Measurements from ENCODE around the gene UBE2L5.
A peak's percentile ranks its signal among the peaks of the same experiment; 100 is the strongest.
"Not testable (repeated sequence)": the region's sequence is repeated elsewhere in the genome, so short reads cannot be mapped to it uniquely, and the experiment has no call there.

UBE2L5 gene

DNA sequence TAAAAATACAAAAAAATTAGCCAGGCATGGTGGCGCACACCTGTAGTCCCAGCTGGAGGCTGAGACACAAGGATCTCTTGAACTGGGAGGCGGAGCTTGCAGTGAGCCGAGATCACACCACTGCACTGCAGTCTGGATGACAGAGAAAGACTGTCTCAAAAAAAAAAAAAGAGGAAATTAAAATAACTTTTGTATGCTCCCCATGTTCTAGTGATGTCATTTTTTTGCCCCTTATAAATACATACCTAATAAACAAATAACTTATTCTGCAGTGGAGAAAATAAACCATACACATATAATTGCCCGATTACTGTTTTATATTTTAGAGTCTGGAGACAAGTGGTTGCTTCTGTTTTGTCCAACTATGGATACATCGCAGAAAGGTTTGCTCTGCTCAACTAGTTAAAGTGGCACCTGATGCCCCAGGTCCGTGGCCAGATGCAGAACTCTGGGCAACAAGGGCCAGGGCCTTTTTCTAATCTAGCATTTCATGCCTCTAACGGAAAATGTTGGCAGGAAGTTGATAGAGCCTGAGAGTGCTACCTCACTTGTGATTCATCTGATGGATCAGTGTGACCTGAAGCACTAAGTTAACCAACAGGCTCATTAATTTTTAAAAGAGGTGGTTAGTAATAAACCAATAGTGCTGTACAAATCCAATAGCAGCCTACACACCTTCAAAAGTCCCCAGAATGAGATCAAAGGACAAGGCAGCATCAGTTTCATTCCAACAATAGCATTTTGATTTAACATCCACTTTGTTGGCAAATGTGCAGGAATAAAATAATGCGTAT, 18.8 kb downstream of the UBE2L5 start:
- DNase-seq (ENCODE audit: low spot score), result no peak

DNA sequence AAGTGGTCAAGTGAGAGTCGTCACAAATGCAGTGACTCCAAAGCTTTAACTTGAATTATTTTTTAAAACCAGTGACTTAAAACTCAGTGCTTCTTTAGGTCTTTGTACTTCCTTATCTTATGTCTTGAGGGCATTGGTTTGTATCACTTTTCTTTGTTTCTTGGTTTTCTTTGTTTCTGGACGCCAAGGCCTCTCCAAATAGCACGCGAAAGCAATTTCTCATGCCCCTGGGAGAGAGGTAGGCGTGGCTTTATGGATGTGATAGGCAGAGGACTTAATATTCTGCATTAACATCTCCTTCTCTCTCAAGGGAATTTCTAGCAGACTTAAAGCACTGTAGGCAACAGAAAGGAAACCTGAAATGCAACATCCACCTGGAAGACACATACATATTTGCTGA, 20.6 kb downstream of the UBE2L5 start:
- DNase-seq (ENCODE audit: low spot score), result no peak

DNA sequence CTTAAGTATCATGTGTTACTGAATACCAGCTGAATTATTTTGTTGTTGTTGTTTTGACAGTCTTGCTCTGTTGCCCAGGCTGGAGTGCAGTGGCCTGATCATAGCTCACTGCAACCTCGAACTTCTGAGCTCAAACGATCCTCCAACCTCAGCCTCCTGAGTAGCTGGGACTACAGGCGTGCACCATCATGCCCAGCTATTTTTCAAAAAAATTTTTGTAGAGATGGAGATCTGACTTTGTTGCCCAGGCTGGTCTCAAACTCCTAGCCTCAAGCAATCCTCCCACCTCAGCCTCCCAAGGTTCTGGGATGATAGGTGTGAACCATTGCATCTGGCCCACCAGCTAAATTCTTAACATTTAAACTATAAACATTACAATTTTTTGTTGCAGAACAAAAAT, 21.2 kb downstream of the UBE2L5 start:
- DNase-seq (ENCODE audit: low spot score), result not testable (repeated sequence)

DNA sequence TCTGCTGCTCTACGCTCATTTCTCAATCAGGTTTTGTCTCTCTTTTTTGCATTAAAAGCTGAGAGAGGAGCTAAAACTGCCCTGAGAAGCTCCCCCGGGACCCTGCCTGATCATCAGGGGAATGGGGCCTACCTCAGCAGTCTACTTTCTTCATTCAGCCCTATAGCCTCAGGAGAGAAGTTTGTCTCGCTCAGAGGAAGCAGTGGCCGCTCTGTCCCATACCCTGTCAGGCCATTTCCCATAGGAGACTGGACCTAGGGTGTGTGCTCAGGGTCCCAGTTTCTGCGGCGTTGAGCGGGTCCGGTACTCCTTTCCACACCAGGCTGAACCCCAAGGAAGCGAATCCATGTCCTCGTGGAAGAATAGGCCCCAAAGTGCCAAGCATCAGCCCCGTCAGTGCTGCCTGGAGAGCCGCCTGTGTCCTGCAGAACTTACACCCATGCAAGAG, 21.7 kb downstream of the UBE2L5 start:
- no peak for DNase-seq (ENCODE audit: low spot score)

DNA sequence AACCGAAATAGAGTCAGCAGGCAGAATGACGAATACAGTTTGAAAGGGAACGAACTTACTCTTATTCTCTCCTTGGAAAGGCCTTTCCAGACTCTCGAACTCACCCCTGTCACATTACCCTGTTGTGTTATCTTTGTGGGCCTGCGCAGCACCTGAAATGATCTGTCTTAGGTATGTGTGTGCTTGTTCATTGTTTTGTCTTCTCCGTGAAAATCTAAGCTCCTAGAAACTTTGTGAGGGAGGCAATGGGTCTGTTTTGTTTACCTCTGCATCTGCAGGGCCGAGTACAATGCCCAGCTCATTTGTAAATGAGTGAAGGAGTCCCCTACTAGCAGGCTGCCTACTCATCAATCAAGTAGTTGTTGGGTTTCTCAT, 23.8 kb downstream of the UBE2L5 start:
- no peak for DNase-seq (ENCODE audit: low spot score)

DNA sequence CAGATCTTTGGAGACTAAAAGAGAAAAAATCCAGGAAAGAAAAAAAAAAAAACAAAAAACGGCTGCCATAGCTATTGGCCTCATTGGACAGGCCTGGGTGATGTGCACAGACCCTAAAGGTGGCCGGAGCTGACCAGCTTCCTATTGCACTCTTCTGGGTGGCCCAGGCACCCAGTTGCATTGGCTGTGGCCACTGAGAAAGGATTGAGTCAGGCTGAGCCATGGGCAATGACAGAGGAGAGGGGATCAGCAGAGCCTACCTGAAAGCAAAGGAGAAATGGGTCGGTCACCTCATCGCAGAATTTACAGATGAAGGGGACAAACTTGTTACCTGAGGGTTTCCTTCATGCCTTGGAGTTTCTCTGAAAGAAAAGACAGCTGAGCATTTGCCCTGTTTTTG, 26.1 kb downstream of the UBE2L5 start:
- DNase-seq (ENCODE audit: low spot score), result no peak

DNA sequence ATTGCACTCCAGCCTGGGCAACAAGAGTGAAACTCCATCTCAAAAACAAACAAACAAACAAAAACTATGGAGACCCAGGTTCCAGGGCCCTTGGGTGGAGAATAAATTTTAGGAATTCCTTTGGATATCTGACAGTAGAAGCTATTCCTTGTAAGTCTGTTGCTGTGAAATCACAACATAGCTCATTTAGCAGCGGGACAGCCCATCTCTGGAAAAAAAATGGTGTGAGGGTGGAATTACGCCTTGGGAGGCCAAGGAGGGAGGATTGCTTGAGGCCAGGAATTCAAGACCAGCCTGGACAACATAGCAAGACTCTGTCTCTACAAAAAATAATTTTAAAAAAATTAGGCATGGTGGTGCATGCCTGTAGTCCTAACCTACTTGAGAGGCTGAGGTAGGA, 27.8 kb downstream of the UBE2L5 start:
- DNase-seq (ENCODE audit: low spot score), result no peak

DNA sequence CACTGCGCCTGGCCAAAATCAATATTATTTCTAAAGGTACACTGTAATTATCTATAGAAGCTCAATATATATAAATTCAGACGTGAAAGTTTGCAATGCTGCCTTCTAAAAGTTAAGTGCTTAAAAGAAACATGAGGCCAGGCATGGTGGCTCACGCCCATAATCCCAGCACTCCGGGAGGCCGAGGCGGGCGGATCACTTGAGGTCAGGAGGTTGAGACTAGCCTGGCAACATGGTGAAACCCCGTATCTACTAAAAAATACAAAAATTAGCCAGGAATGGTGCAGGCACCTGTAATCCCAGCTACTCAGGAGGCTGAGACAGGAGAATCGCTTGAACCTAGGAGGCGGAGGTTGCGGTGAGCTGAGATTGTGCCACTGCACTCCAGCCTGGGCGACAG, 29.2 kb downstream of the UBE2L5 start:
- DNase-seq (ENCODE audit: low spot score), result not testable (repeated sequence)

DNA sequence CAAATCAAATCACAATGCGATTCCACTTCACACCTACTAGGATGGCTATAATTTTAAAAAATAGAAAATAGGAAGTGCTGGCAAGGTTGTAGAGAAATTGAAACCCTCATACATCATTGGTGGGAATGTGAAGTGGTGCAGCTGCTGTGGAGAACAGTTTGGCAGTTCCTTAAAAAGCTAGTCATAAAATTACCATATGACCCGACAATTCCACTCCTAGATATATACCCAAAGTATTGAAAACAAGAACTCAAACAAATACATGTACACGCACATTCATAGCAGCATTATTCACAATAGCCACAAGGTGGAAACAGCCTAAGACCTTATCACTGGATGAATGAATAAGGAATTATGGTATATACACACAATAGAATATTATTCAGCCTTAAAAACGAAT, 31.4 kb downstream of the UBE2L5 start:
- no peak for DNase-seq (ENCODE audit: low spot score)

DNA sequence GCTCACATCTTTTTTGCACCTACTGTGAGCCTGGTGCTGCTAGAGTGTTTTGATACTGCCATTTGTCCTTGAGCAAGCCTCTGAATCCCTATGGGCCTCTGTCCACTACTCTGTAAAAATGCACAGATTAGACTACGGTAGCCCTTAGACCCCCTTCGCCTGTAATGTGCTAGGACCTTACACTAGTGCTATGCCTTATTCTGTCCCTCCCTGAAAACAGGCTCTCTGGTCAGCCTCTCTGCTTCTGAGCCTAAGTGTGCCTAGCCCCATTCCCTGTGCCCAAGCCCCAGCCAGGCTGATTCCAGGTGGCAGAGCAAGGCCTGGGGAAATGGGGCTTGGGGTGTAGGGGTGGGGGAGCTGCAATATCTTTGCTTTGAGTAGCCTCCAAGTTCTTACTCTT, 32.7 kb downstream of the UBE2L5 start:
- no peak for DNase-seq (ENCODE audit: low spot score)

DNA sequence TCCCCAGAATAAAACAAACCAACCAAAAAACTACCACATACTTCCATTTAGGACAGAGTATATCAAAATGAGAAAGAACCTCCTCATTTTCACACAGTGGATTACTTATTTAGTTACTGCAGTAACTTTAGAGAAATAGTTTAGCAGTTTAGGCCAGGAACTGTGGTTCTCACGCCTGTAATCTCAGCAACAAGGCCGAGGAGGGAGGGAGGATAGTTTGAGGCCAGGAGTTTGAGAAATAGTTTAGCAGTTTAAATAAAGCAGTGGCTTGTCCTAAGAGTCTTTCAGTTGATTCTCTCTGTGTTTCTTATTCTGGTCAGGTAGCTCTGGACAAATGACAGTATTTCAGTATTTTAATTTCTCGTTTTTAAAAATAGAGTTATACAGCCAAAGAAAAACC, 34.0 kb downstream of the UBE2L5 start:
- DNase-seq (ENCODE audit: low spot score), result no peak

DNA sequence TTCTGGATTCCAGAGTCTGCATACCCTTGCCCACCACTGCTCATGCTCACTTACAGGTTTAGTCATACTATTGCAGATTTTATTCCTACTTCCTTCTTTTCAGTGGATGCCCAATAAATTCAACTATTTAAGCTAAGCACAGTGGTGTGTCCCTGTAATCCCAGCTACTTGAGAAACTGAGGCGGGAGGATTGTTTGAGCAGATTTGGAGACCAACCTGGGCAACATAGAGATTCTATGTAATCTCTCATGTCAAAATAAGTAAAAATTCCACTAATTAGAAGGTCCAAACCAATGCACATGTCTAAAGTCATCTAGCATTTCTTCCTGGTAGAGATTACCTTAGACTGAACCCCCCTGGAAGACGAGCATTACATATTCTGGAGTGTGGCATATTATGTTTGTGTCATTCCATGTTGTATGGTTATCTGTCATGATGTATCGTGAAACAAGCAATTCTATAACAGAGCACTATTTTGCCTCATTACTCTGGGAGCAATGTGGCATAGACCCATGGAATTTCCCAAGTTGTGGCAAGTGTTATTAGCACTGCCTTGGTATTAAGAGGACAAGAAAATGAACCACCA, 35.1 kb downstream of the UBE2L5 start:
- DNase-seq (ENCODE audit: low spot score), result no peak

DNA sequence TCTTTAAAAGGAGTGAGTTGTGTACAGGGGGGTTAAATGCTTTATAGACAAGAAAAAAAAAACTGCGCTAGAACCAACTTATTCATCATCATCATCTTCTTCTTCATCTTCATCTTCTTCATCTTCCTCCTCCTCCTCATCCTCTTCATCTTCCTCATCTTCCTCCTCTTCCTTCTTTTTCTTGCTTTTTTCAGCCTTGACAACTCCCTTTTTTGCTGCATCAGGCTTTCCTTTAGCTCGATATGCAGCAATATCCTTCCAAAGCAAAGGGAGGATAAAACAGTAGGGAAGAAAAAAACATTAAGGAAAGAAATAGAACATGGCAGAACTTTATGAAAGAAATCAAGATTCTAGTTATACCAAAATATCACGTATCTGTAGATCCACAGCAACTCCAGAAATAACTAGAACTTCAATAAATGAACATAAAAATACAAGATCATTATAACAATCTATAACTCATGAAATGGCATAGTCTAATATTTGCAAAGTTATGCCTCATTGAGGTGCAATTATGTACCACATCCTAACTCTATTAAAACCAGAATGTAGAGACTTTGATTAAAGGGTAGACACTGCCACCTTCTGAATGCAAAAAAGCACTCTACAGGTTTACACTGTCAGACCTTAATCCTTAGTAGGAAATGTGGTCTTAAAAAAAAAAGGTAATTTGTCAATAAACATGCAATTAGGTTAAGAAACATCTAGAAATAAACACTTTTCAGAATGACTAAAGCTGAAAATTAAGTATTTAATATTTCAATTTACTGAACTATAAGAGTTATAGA, 39.2 kb downstream of the UBE2L5 start:
- not testable (repeated sequence) for DNase-seq (ENCODE audit: low spot score)

DNA sequence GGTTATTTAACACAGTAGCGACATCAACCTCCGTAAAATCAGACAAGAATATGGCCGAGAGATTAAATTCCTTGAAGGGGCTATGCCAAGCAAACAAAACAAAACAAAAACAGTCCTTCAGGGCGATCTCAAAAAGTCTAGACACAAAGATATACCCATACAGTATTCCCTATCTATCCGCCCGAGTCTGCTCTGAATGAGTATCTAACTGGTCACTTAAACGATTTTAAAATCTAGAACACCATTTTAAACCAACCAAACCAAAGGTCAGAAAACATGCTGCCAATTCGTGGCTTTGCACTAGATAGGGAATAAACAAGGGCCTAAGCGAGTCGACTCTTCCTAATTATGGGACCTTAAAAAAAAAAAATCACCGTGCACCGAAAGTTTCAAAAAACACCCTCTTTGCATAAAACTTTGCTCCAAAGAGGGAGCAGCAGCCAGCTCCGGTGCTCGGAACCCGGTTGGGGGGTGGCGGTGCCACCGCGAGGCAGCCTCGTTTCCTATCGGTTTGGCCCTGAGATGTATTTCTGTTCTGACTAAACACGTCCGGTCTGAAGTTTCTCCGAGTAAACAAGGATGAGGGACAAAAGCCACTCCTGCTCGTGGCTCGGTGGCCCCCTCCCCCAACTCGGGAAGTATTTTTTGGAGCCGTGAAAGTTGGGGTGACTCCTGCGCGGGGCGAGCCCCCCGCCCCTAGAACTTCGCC, 41.6 kb downstream of the UBE2L5 start:
- DNase-seq (ENCODE audit: low spot score), result peak; percentile 10

DNA sequence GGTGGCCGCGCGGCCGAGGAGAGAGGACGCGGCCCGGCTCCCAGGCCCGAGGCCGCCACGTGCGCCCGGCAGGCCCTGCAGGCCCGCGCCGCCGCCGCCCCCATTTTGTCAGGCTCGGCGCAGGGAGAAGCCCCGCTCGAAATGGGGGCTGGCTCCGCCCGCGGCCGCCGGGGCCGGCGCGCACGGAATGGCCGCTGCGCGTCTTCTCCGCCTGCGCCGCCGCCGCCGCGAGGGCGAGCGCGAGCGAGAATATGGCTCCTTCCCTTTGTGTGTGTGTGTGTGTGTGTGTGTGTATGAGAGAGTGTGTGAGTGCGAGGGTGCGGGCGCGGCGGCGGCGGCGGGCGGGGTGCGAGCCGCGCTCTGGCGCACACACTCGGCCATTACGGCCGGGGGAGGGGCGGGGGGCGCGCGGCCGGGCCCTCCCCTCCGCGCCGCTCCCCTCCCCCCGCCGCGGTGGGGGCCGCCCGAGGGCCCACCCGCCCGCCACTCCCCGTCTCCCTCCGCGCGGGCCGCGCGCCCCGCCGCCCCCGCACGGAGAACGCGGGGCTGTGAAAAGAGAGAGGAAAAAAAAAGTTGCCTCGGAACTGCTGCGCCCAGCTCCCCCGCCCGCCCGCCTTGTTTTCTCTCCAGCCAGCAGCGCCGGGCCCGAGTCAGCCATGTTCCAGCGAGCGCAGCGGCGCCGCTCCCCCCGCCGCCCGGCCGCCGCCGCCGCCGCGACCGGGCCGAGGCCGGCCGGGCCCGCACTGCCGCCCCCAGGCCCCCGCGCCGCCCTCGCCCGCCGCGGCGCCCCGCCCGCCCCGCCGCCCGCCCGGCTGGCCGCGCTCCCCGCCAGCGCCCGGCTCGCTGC, 42.4 kb downstream of the UBE2L5 start:
- peak; percentile 34 for DNase-seq (ENCODE audit: low spot score)

DNA sequence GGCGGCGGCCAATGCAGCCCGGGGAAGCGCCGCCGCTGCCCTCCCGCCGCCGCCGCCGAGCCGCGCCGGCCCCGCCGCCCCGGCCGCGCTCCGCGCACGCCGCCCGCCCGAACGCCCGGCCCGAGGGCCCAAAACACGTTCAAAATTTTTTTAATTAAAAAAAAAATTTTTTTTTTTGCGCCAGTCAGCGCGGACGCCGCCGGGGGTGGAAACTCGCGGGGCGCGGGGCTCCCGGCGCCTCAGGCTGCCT, 43.0 kb downstream of the UBE2L5 start:
- no peak for DNase-seq (ENCODE audit: low spot score)

DNA sequence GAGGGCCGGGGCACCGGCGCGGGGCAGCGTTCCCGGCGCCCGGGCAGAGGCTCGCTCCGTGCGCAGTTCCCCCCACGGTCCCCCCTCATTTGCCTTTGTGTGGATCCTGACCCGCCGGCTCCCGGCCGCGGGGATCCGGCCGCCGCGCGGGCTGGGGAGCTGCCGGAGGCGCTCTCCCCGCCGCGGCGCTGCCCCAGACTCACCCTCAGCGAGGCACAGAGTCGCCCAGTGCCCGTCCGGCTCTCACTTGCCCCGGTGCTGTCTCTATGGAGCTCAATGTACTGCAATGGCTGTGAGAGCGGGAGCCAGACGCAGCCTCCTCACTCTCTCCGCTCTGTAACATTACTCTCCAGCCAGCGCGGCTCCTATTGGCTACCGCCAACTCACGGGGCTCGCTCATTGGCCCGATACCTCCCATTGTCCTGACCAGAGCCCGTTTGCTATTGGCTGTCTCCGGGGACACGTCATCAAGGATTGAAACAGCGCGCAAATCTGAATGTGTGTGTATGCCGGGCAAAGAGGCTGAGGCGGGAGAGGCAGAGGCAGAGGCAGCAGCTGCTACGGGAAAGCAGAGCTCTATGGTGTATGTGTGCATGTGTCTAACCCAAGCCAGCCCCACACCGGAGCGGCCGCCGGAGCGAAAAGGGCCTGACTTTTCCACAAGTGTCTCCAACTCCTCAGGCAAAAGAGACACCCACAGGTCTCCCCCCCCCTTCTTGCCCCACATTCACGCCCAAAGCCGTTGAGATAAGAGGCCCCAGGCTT, 43.5 kb downstream of the UBE2L5 start, which contains the start of gene HMGB1:
Gene HMGB1, minus strand, starts transcription at position 344 of the 765 bp plus-strand sequence. CDS start 2,256 bp downstream, outside the sequence.
- DNase-seq (ENCODE audit: low spot score), result peak; percentile 90

DNA sequence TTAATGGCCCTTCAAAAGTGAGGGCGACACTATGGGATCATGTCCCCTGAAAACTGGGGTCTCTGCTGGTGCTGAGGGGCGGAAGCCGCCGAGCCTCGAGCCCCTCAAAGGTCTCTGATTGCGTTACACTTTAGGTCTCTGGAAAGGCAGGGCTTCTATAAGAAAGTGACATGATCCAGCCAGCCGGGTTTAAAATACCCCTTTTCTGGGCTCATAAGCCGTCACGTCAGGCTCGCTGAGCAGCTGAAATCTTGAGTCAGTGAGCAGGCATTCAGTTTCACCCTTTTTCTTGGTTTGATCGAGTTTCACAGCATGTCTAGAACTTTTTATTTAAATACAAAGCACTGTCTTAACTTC, 44.0 kb downstream of the UBE2L5 start:
- no peak for DNase-seq (ENCODE audit: low spot score)

DNA sequence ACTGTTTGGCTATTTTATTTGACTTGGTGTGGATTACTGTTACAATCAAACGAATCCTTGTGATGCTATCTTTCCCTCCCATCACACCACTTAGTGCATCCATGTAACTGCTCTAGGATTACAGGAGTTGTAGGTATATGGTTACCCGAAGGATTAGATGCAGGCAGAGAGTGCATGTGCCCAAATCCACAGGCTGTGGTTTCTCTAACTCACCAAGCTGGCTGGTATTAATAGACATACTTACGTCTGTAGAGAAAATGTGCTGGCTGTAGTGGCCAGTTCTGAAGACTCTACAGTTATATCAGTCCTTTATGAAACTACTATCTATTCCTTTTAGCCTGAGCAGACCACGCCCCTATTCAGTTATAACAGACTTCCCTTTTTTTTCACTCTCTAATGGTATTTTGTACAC, 44.6 kb downstream of the UBE2L5 start:
- no peak for DNase-seq (ENCODE audit: low spot score)

DNA sequence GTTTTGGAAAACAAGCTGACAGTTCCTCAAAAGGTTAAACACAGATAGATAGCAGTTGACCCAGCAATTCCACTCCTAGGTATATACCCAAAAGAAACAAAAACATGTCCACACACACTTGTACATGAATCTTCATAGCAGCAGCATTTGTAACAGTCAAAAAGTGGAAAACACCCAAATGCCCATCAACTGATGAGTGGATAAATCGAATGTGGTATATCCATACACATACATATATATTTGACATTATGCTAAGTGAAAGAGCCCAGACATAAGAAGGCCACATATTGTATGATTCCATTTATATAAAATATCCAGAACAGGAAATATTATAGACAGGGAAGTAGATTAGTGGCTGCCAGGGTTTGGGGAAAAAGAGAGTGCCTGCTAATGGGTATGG, 51.4 kb downstream of the UBE2L5 start:
- DNase-seq (ENCODE audit: low spot score), result no peak

All from HuH-7 (cell line).